CD14-positive monocyte (primary cell): Measurements from ENCODE around the gene KRTAP1-3. TPM values are rescaled to one million over a fixed set of nuclear protein-coding genes. Genes with fewer than 3 reads are reported as not detected.

Experiments used
- DNase-seq, 3 donors: peaks; one replicate each; pipeline ENCODE4 v3.0.0-alpha.2; 2011 to 2022
- H2AFZ ChIP-seq: 2 replicates; pipeline ENCODE4 v1.6.0; 2012; ENCODE audit warnings: mild to moderate bottlenecking, low read depth, low read length, inconsistent platforms; ENCODE audit not compliant: insufficient read depth, poor library complexity, severe bottlenecking
- H3K27ac ChIP-seq, 2 donors: 1 replicate in 1 of 2; 2 replicates in 1 of 2; pipeline ENCODE4 v1.5.1; 2012 to 2013; ENCODE audit warnings: low read length in 2 of 2, control low read depth in 1 of 2, inconsistent platforms in 1 of 2, low read depth in 1 of 2, mild to moderate bottlenecking in 1 of 2
- H3K27me3 ChIP-seq, 2 donors: one replicate each; pipeline versions ENCODE4 v1.6.0 to v1.6.1; 2011 to 2013; ENCODE audit warnings: low read length in 2 of 2; ENCODE audit not compliant: control insufficient read depth in 2 of 2, insufficient read depth in 2 of 2
- H3K36me3 ChIP-seq, 2 donors: replicated peaks in 1 of 2; 1 replicate in 1 of 2; 2 replicates in 1 of 2; pipeline versions ENCODE4 v1.5.1 to v1.6.1; 2012 to 2013; ENCODE audit warnings: low read length in 2 of 2, control low read depth in 1 of 2, inconsistent platforms in 1 of 2, mild to moderate bottlenecking in 1 of 2; ENCODE audit not compliant: insufficient read depth in 2 of 2, control insufficient read depth in 1 of 2
- H3K4me1 ChIP-seq, 2 donors: 1 replicate in 1 of 2; 2 replicates in 1 of 2; pipeline versions ENCODE4 v1.5.1 to v1.6.1; 2012 to 2013; ENCODE audit warnings: low read length in 2 of 2, control low read depth in 1 of 2, inconsistent platforms in 1 of 2, mild to moderate bottlenecking in 1 of 2, moderate library complexity in 1 of 2; ENCODE audit not compliant: insufficient read depth in 2 of 2, control insufficient read depth in 1 of 2
- H3K4me2 ChIP-seq: replicated peaks from 2 replicates; pipeline ENCODE3; 2012; ENCODE audit warnings: low read length, moderate library complexity, mild to moderate bottlenecking; ENCODE audit not compliant: poor library complexity, severe bottlenecking; ENCODE audit errors: extremely low read depth
- H3K4me3 ChIP-seq, 3 experiments: fragments of 200-600 bp in 1 of 3; sonication (generic) in 1 of 3; replicated peaks in 1 of 3; 1 replicate in 2 of 3; 2 replicates in 1 of 3; pipeline ENCODE4 v1.5.1; 2011 to 2013; ENCODE audit warnings: low read length in 3 of 3, mild to moderate bottlenecking in 3 of 3, control low read depth in 2 of 3, low read depth in 2 of 3, inconsistent platforms in 1 of 3, moderate library complexity in 1 of 3
- H3K79me2 ChIP-seq: 2 replicates; pipeline ENCODE4 v1.6.0; 2012; ENCODE audit warnings: mild to moderate bottlenecking, control low read depth, inconsistent platforms, low read length, moderate library complexity; ENCODE audit not compliant: insufficient read depth
- H3K9ac ChIP-seq: 2 replicates; pipeline ENCODE4 v1.6.0; 2017; ENCODE audit warnings: low read length, mild to moderate bottlenecking; ENCODE audit not compliant: insufficient read depth, poor library complexity, severe bottlenecking
- H3K9me3 ChIP-seq, 2 donors: replicated peaks in 1 of 2; 1 replicate in 1 of 2; 2 replicates in 1 of 2; pipeline versions ENCODE4 v1.5.1 to v1.6.1; 2012 to 2013; ENCODE audit warnings: low read length in 2 of 2, control low read depth in 1 of 2; ENCODE audit not compliant: control insufficient read depth in 1 of 2, insufficient read depth in 1 of 2
- H4K20me1 ChIP-seq: 2 replicates; pipeline ENCODE4 v1.6.0; 2012; ENCODE audit warnings: mild to moderate bottlenecking, low read length, control low read depth, moderate library complexity; ENCODE audit not compliant: insufficient read depth
- H3K27ac Mint-ChIP-seq, 7 donors: one replicate each; pipeline ENCODE4 v1.8.0; 2020; ENCODE audit warnings: mild to moderate bottlenecking in 7 of 7, mixed read lengths in 7 of 7, moderate library complexity in 6 of 7, inconsistent platforms in 2 of 7
- H3K27me3 Mint-ChIP-seq, 3 donors: one replicate each; pipeline ENCODE4 v1.8.0; 2021 to 2022; ENCODE audit warnings: low read depth in 3 of 3, mild to moderate bottlenecking in 3 of 3, mixed read lengths in 3 of 3, moderate library complexity in 3 of 3, inconsistent platforms in 1 of 3
- H3K36me3 Mint-ChIP-seq, 2 donors: one replicate each; pipeline ENCODE4 v1.8.0; 2020; ENCODE audit warnings: mixed read lengths in 2 of 2, inconsistent platforms in 1 of 2, mild to moderate bottlenecking in 1 of 2
- H3K4me1 Mint-ChIP-seq: one replicate; pipeline ENCODE4 v1.8.0; 2020; ENCODE audit warnings: mild to moderate bottlenecking, mixed read lengths
- H3K4me3 Mint-ChIP-seq, 2 donors: one replicate each; pipeline ENCODE4 v1.8.0; 2020; ENCODE audit warnings: mild to moderate bottlenecking in 2 of 2, mixed read lengths in 2 of 2, moderate library complexity in 1 of 2
- H3K9me3 Mint-ChIP-seq, 7 donors: one replicate each; pipeline ENCODE4 v1.8.0; 2020 to 2022; ENCODE audit warnings: mixed read lengths in 7 of 7, mild to moderate bottlenecking in 6 of 7, moderate library complexity in 6 of 7, inconsistent platforms in 2 of 7
- CTCF ChIP-seq: fragments of 200-600 bp; IDR thresholded peaks from one replicate; pipeline ENCODE4 v1.8.0; 2022; ENCODE audit warnings: antibody characterized with exemption, mild to moderate bottlenecking
- WGBS: methylation state at CpG from one replicate; pipeline ENCODE4 v1.1.5; 2013; ENCODE audit warnings: missing lambda C conversion rate; ENCODE audit not compliant: insufficient coverage; 5-methylcytosine and 5-hydroxymethylcytosine counted together
- intact Hi-C, 2 donors: fragments of 100-400 bp; cut with micrococcal nuclease; formaldehyde crosslinking; loops; one replicate each; pipeline versions ENCODE4 v1.15.0 to v1.15.1; 2023
- polyA plus RNA-seq, 3 donors: library from polyadenylated mRNA; depleted of rRNA in 1 of 3; unstranded in 2 of 3; stranded (reverse) in 1 of 3; fragments of 300-500 nt in 2 of 3; fragments of >200 nt in 1 of 3; fragmentation: Illumina TruSeq in 2 of 3; gene quantifications; 1 replicate in 2 of 3; 2 replicates in 1 of 3; pipeline ENCODE4 v1.2.3, GENCODE V29; 2012 to 2021

KRTAP1-3 gene
- polyA plus RNA-seq, 3 donors, result not detected

GRCh38 chr17:41037853-41038350 is 3.2 kb upstream of the KRTAP1-3 start:
- peaks cover 1 to 3% (median 3%) of the 10 kb centered on the region in 3 donors for H3K27me3 Mint-ChIP-seq
- WGBS, result no CpG with 5 or more reads among the region's 2 CpGs

GRCh38 chr17:41029633-41030245 is 4.9 kb downstream of the KRTAP1-3 start, which contains the start of gene KRTAP1-4:
KRTAP1-4 (minus strand) TSS chr17:41030195; CDS start chr17:41030078, 117 bp downstream.
- Mint-ChIP-seq H3K27ac (no peak within 1 kb of the TSS), H3K4me3 (no peak within 1 kb of the TSS), H3K36me3 (no peaks in the 10 kb centered on the region), H3K4me1 (no peaks in the 10 kb centered on the region), H3K27me3 (peaks cover 1 to 9% (median 5%) of the 10 kb centered on the region in 3 donors), H3K9me3 (peaks cover 0 to 1% (median 0%) of the 10 kb centered on the region in 7 donors)
- Histone ChIP-seq H3K4me1 (no peaks in the 10 kb centered on the region), H3K9me3 (no peaks in the 10 kb centered on the region), H3K79me2 (no peaks in the 10 kb centered on the region), H3K36me3 (no peaks in the 10 kb centered on the region), H3K4me3 (no peak within 1 kb of the TSS), H3K9ac (no peak within 1 kb of the TSS), H3K27ac (no peak within 1 kb of the TSS), H4K20me1 (no peaks in the 10 kb centered on the region), H3K4me2 (no peak within 1 kb of the TSS), H3K27me3 (no peaks in the 10 kb centered on the region), H2AFZ (no peak within 1 kb of the TSS)
- DNase-seq, result no peak
- no peak for TF ChIP-seq CTCF
- intact Hi-C loops, result no loop called here
- WGBS, result 82% methylated on average over 10 of the region's 12 CpGs

More at GRCh38 chr17:41037853-41038350, 3.2 kb upstream of the KRTAP1-3 start:
- no peaks in the 10 kb centered on the region for H3K79me2 ChIP-seq
- no peak for TF ChIP-seq CTCF
- H3K36me3 ChIP-seq, result no peaks in the 10 kb centered on the region
- H3K4me1 Mint-ChIP-seq, result no peaks in the 10 kb centered on the region
- no peaks in the 10 kb centered on the region for H3K4me1 ChIP-seq
- H3K36me3 Mint-ChIP-seq, result no peaks in the 10 kb centered on the region
- H3K9me3 ChIP-seq, result no peaks in the 10 kb centered on the region
- no peak overlapping the region for H3K27ac ChIP-seq
- no peak overlapping the region for H3K27ac Mint-ChIP-seq
- H3K4me3 Mint-ChIP-seq, result no peak overlapping the region
- no peak overlapping the region for H3K4me2 ChIP-seq
- H2AFZ ChIP-seq, result no peak overlapping the region
- no peak overlapping the region for H3K9ac ChIP-seq
- no peaks in the 10 kb centered on the region for H3K27me3 ChIP-seq
- H3K9me3 Mint-ChIP-seq, result no peaks in the 10 kb centered on the region
- no peaks in the 10 kb centered on the region for H4K20me1 ChIP-seq
- intact Hi-C loops, result no loop called here
- no peak overlapping the region for H3K4me3 ChIP-seq
- DNase-seq, result no peak
